ENCODE measurements around the gene CDH5. TPM values are rescaled to one million over a fixed set of nuclear protein-coding genes. Genes with fewer than 3 reads are reported as not detected.

Gene CDH5
- total RNA-seq, 1 experiment from 2014 or later: not detected

DNA sequence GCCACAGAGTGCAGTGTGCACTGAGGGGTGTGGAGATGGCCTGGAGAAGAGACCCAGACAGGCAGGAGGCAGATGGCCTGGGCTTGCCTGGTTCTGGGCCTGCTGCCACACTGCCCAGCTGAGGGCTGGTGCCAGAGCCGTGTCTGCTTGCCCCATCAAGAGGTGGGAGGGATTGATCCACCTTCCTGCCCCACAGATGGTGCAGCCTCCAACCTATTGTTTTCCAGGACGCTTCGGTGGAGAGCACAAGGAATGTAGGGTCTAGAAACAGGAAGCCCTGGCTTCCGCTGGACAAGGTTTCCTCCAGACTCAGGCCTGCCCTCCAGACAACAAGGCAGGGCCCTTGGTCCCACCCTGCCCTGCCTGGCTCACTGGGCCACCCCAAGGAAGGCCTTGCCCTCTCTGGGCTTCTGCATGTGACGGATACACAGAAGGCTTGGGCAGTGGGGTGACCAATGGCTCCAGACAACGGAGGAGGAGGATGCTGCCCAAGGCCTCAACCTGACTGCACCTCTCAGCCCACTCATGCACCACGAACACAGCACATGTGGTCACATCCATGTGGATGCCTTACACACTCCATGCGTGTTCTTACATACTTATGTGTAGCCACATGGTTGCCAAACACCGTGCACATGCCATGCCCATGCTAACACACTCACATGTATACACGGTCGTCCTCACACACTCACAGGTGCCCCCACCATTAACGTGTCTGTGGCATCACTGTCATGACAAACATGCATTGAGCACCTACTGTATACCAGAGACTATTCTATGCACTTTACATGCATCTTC, 6.5 kb upstream of the CDH5 start:
- DNase-seq (no peak), ATAC-seq (no peak)
- Histone ChIP-seq H3K4me3 (ENCODE audit: low read length) (no peak overlapping the region), H3K9me3 (ENCODE audit: low read length) (no peaks in the 10 kb centered on the region), H3K9me2 (replicated peaks; ENCODE audit: low read length) (no peaks in the 10 kb centered on the region), H3K27me3 (ENCODE audit: low read length) (no peaks in the 10 kb centered on the region), H3K79me2 (ENCODE audit: low read length) (no peaks in the 10 kb centered on the region), H2AFZ (ENCODE audit: low read length) (0 out of 2 replicates have a peak overlapping the region, but pooled peaks have one; percentile 84), H3F3A (ENCODE audit: low read length, unreplicated experiment) (no peaks in the 10 kb centered on the region), H4K20me1 (ENCODE audit: low read length) (no peaks in the 10 kb centered on the region), H3K4me2 (ENCODE audit: low read length) (peak overlapping the region; percentile 61; the same call in 1 of the 2 replicates), H3K36me3 (ENCODE audit: low read depth, low read length) (no peaks in the 10 kb centered on the region), H3K4me1 (ENCODE audit: insufficient read depth, low read length) (peaks cover 28% of the 10 kb centered on the region), H3K27ac (ENCODE audit: low read length) (peak overlapping the region; percentile 68), H3K9ac (ENCODE audit: low read length) (no peak overlapping the region)
- POLR2A ChIA-PET (ENCODE audit: unreplicated experiment): no interaction called here
- intact Hi-C loops (cut with micrococcal nuclease): loop anchor here (5.0 kb wide), 1 partner anchor 122 kb away; no protein-coding TSS in a partner anchor
- CTCF ChIA-PET: no interaction called here
- TF ChIP-seq EZH2phosphoT487 (IDR thresholded peaks at IDR 0.05; ENCODE audit: borderline replicate concordance, low read length): no peak
- TF ChIP-seq CTCF (conservative IDR thresholded peaks at IDR 0.05; ENCODE audit: low read depth, low read length): no peak
- BruUV-seq (replicated peaks): no TSS peak

GRCh38 chr16:66360624-66361324, 5.7 kb upstream of the CDH5 start:
- Histone ChIP-seq H3K27me3 (ENCODE audit: low read length) (no peaks in the 10 kb centered on the region), H3K9me2 (replicated peaks; ENCODE audit: low read length) (no peaks in the 10 kb centered on the region), H3F3A (ENCODE audit: low read length, unreplicated experiment) (no peaks in the 10 kb centered on the region), H3K36me3 (ENCODE audit: low read depth, low read length) (no peaks in the 10 kb centered on the region), H3K79me2 (ENCODE audit: low read length) (no peaks in the 10 kb centered on the region), H3K27ac (ENCODE audit: low read length) (no peak overlapping the region), H3K4me2 (ENCODE audit: low read length) (no peak overlapping the region), H3K4me1 (ENCODE audit: insufficient read depth, low read length) (peaks cover 34% of the 10 kb centered on the region), H3K4me3 (ENCODE audit: low read length) (no peak overlapping the region), H4K20me1 (ENCODE audit: low read length) (no peaks in the 10 kb centered on the region), H3K9ac (ENCODE audit: low read length) (no peak overlapping the region), H2AFZ (ENCODE audit: low read length) (no peak overlapping the region), H3K9me3 (ENCODE audit: low read length) (no peaks in the 10 kb centered on the region)
- intact Hi-C loops (cut with micrococcal nuclease): no loop called here
- POLR2A ChIA-PET (ENCODE audit: unreplicated experiment): no interaction called here
- no peak for TF ChIP-seq EZH2 (IDR thresholded peaks at IDR 0.05; ENCODE audit: low read length, unreplicated experiment)
- no peak for TF ChIP-seq CTCF (conservative IDR thresholded peaks at IDR 0.05; ENCODE audit: low read depth, low read length)
- TF ChIP-seq EZH2phosphoT487 (IDR thresholded peaks at IDR 0.05; ENCODE audit: borderline replicate concordance, low read length): no peak
- ATAC-seq (no peak), DNase-seq (no peak)
- CTCF ChIA-PET: no interaction called here
- BruUV-seq (replicated peaks): no TSS peak

All from PC-3 (cell line).